T-cell (primary cell): ENCODE data around the gene MMRN2. TPM values are rescaled to one million over a fixed set of nuclear protein-coding genes. Genes with fewer than 3 reads are reported as not detected.
"Not testable (repeated sequence)": the region's sequence is repeated elsewhere in the genome, so short reads cannot be mapped to it uniquely, and the experiment has no call there.

ENCODE experiments used
- ATAC-seq, 4 experiments: fragments of 200-7000 bp in 3 of 4; fragments of 150-1000 bp in 1 of 4; cut with Tn5 transposase; replicated peaks in 1 of 4; 1 replicate in 3 of 4; 2 replicates in 1 of 4; pipeline ENCODE4 v1.10.0; 2021; ENCODE audit warnings: moderate library complexity in 3 of 4, mild to moderate bottlenecking in 2 of 4, moderate number of reproducible peaks in 1 of 4
- CTCF ChIA-PET, 2 donors: fragments of 300-600 bp; sonication (Branson Sonifier 250); formaldehyde crosslinking; loops; one replicate each; lab custom pipeline; 2022; ENCODE audit warnings: antibody characterized with exemption in 2 of 2; lab: Charles Lee
- POLR2A ChIA-PET, 2 donors: fragments of 300-600 bp; sonication (Branson Sonifier 250); formaldehyde crosslinking; loops; one replicate each; lab custom pipeline; 2022; ENCODE audit warnings: antibody characterized with exemption in 2 of 2; lab: Charles Lee
- DNase-seq, 35 experiments: peaks; one replicate each; pipeline versions ENCODE4 v3.0.0 to v3.0.0-alpha.2; 2013 to 2023
- H3K27ac ChIP-seq: one replicate; pipeline ENCODE4 v1.5.1; 2013; ENCODE audit warnings: low read length
- H3K27me3 ChIP-seq, 2 experiments: replicated peaks in 1 of 2; 1 replicate in 1 of 2; 2 replicates in 1 of 2; pipeline versions ENCODE4 v1.6.1 to v1.7.0; 2013; ENCODE audit warnings: low read length in 1 of 2, mixed read lengths in 1 of 2; ENCODE audit not compliant: control insufficient read depth in 2 of 2, insufficient read depth in 2 of 2; ENCODE audit errors: extremely low read depth in 1 of 2
- H3K36me3 ChIP-seq, 2 donors: 1 replicate in 1 of 2; 2 replicates in 1 of 2; pipeline versions ENCODE4 v1.6.1 to v1.7.0; 2013; ENCODE audit warnings: low read length in 1 of 2; ENCODE audit not compliant: control insufficient read depth in 2 of 2, insufficient read depth in 1 of 2; ENCODE audit errors: extremely low read depth in 1 of 2
- H3K4me1 ChIP-seq, 2 experiments: 1 replicate in 1 of 2; 2 replicates in 1 of 2; pipeline versions ENCODE4 v1.6.1 to v1.7.0; 2013; ENCODE audit warnings: low read length in 2 of 2, mixed read lengths in 1 of 2; ENCODE audit not compliant: insufficient read depth in 2 of 2, control insufficient read depth in 1 of 2; ENCODE audit errors: extremely low read depth in 1 of 2
- H3K4me3 ChIP-seq, 2 donors: 1 replicate in 1 of 2; 2 replicates in 1 of 2; pipeline versions ENCODE4 v1.5.1 to v1.7.0; 2013; ENCODE audit warnings: mild to moderate bottlenecking in 2 of 2, low read length in 1 of 2, moderate library complexity in 1 of 2; ENCODE audit not compliant: control insufficient read depth in 1 of 2; ENCODE audit errors: extremely low read depth in 1 of 2
- H3K9me3 ChIP-seq: 2 replicates; pipeline ENCODE4 v1.7.0; 2013
- H3K27ac Mint-ChIP-seq, 2 donors: one replicate each; pipeline ENCODE4 v1.8.0; 2020 to 2021; ENCODE audit warnings: mild to moderate bottlenecking in 2 of 2, mixed read lengths in 2 of 2
- H3K27me3 Mint-ChIP-seq, 2 donors: one replicate each; pipeline ENCODE4 v1.8.0; 2021 to 2022; ENCODE audit warnings: mixed read lengths in 2 of 2
- H3K36me3 Mint-ChIP-seq: one replicate; pipeline ENCODE4 v1.8.0; 2021; ENCODE audit warnings: mixed read lengths
- H3K4me1 Mint-ChIP-seq, 3 donors: one replicate each; pipeline ENCODE4 v1.8.0; 2020 to 2022; ENCODE audit warnings: mixed read lengths in 3 of 3, mild to moderate bottlenecking in 1 of 3
- H3K4me3 Mint-ChIP-seq, 3 donors: one replicate each; pipeline ENCODE4 v1.8.0; 2020 to 2022; ENCODE audit warnings: mild to moderate bottlenecking in 3 of 3, mixed read lengths in 3 of 3, moderate library complexity in 3 of 3
- H3K9me3 Mint-ChIP-seq, 3 donors: one replicate each; pipeline ENCODE4 v1.8.0; 2020 to 2022; ENCODE audit warnings: mixed read lengths in 3 of 3
- WGBS: methylation state at CpG from one replicate; pipeline ENCODE4 v1.1.5; 2013; ENCODE audit warnings: missing lambda C conversion rate; ENCODE audit not compliant: insufficient coverage; 5-methylcytosine and 5-hydroxymethylcytosine counted together
- total RNA-seq, 35 experiments: library from RNA in 6 of 35; stranded (reverse) in 6 of 35; fragments of 120-200 nt in 1 of 35; gene quantifications; one replicate each; pipeline versions ENCODE4 v1.2.1 to v1.2.4 and lab custom pipeline; 2013 to 2026

The MMRN2 gene, protein sequence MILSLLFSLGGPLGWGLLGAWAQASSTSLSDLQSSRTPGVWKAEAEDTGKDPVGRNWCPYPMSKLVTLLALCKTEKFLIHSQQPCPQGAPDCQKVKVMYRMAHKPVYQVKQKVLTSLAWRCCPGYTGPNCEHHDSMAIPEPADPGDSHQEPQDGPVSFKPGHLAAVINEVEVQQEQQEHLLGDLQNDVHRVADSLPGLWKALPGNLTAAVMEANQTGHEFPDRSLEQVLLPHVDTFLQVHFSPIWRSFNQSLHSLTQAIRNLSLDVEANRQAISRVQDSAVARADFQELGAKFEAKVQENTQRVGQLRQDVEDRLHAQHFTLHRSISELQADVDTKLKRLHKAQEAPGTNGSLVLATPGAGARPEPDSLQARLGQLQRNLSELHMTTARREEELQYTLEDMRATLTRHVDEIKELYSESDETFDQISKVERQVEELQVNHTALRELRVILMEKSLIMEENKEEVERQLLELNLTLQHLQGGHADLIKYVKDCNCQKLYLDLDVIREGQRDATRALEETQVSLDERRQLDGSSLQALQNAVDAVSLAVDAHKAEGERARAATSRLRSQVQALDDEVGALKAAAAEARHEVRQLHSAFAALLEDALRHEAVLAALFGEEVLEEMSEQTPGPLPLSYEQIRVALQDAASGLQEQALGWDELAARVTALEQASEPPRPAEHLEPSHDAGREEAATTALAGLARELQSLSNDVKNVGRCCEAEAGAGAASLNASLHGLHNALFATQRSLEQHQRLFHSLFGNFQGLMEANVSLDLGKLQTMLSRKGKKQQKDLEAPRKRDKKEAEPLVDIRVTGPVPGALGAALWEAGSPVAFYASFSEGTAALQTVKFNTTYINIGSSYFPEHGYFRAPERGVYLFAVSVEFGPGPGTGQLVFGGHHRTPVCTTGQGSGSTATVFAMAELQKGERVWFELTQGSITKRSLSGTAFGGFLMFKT
- total RNA-seq: under 1 TPM in 4 of 5 donors, not detected in 1; 0.09 to 0.96 (median 0.33) TPM
- 0.70 TPM for total RNA-seq (2013)
- 0 to 0.21 (median 0) reads per million in 29 experiments for total RNA-seq (lab: John Stamatoyannopoulos, UW)

DNA sequence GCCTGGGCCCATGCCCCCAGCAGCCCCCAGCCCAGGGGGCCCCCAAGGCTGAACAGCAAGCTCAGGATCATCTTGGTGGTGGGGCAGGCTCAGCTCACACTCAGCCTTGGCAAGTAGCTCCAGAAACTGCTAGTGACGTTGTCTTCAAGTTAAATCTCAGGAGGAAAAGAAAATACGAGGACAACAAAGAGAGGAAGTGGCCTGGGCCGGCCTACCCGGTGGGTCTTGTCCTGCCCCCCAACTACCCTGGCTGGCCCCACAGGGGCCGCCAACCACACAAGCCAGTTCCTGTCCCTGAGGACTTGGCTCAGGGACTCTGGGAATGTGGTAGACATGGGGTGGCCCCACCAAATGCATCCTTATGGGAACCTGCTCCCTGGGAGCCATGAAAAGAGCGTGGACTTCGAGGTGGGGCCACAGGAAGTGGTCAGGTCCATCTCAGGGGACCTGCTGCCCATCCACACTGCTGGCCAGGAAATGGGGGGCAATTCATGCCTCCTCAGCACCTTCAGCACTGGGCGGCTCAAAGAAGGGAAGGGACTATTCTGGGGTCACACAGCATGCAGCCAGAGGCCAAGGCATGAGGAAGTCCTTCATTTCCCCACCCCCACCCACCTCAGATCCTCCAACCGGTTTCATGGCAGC lies at the start of gene MMRN2:
MMRN2 (minus strand) TSS at position 145 of the 645 bp plus-strand sequence; CDS start at position 71, 74 bp downstream.
- WGBS: 58% methylated on average over 5 of the region's 9 CpGs
- H3K4me3 Mint-ChIP-seq: no peak within 1 kb of the TSS

DNA sequence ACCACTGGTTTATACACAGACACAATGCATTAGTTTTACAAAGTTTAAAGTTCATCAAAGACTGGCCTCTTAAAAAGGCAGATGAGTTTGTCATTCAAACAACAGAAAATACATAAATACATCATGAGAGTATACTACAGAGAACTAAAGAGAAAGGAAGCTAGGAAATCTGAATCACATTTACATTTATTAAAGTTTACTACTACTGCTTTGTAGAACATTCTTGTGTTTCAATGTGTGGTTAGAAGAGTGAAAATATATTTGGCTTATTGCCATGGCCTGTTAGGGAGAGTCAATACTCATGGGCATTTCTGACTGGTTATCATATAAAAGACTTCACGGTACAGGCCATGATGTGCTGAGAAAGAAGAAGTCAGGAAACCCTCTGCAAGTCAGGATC lies 49.7 kb upstream of the MMRN2 start:
- H3K36me3 ChIP-seq, H3K9me3 ChIP-seq, H3K4me1 Mint-ChIP-seq, ATAC-seq, POLR2A ChIA-PET, DNase-seq, H3K9me3 Mint-ChIP-seq, H3K27ac Mint-ChIP-seq, H3K27me3 ChIP-seq, H3K36me3 Mint-ChIP-seq, H3K4me3 ChIP-seq, H3K27me3 Mint-ChIP-seq, H3K27ac ChIP-seq, H3K4me1 ChIP-seq, H3K4me3 Mint-ChIP-seq: not testable (repeated sequence)
- CTCF ChIA-PET: interaction anchor here in 1 of 2 donors (0.6 kb wide), 1 partner anchor 74 kb away, joined by 3 read pairs; no protein-coding TSS in a partner anchor
- WGBS: no CpG with 5 or more reads among the region's 1 CpG

More for the DNA sequence above, at the start of gene MMRN2:
- H3K4me1 Mint-ChIP-seq: peaks cover 0 to 5% (median 0%) of the 10 kb centered on the region in 3 donors
- Histone ChIP-seq H3K4me3 (no peak within 1 kb of the TSS), H3K27me3 (peaks cover 0 to 31% of the 10 kb centered on the region in 2 experiments), H3K36me3 (no peaks in the 10 kb centered on the region), H3K9me3 (no peaks in the 10 kb centered on the region), H3K4me1 (peaks cover 6 to 35% of the 10 kb centered on the region in 2 experiments), H3K27ac (no peak within 1 kb of the TSS)
- ChIA-PET POLR2A (interaction anchor here in 1 of 2 donors (0.6 kb wide), 1 partner anchor 184 kb away, joined by 5 read pairs; no protein-coding TSS in a partner anchor), CTCF (interaction anchor here in 1 of 2 donors (0.6 to 0.7 kb wide), 2 partner anchors 9 to 19 kb away, joined by 4 read pairs; no protein-coding TSS in a partner anchor)
- no peaks in the 10 kb centered on the region for H3K27me3 Mint-ChIP-seq
- no peak for DNase-seq
- H3K36me3 Mint-ChIP-seq: no peaks in the 10 kb centered on the region
- no peak within 1 kb of the TSS for H3K27ac Mint-ChIP-seq
- H3K9me3 Mint-ChIP-seq: peaks cover 0 to 5% (median under 1%) of the 10 kb centered on the region in 3 donors
- no peak for ATAC-seq

DNA sequence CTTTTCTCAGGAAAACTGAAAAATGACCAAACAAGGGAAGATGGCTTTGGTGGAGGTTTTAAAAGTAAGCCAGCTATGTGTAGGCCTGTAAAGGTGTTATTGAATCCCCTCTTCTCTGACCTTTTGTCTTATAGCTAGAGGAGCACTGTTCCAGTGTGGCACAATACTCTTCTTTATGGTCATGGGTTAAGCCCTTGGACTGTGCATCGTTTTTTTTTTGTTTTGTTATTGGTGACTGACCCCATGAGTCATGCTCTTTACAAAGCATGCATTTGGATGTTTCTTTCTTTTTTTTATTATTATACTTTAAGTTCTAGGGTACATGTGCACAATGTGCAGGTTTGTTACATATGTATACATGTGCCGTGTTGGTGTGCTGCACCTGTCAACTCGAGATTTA lies 43.1 kb upstream of the MMRN2 start:
- no CpG with 5 or more reads among the region's 3 CpGs for WGBS
- H3K9me3 Mint-ChIP-seq: no peaks in the 10 kb centered on the region
- ChIA-PET POLR2A (no interaction called here), CTCF (no interaction called here)
- no peaks in the 10 kb centered on the region for H3K36me3 ChIP-seq
- no peak overlapping the region for H3K27ac ChIP-seq
- no peaks in the 10 kb centered on the region for H3K9me3 ChIP-seq
- ATAC-seq (no peak), DNase-seq (no peak)
- H3K27me3 ChIP-seq: no peaks in the 10 kb centered on the region
- H3K27me3 Mint-ChIP-seq: no peaks in the 10 kb centered on the region
- no peaks in the 10 kb centered on the region for H3K36me3 Mint-ChIP-seq
- H3K4me1 ChIP-seq: no peaks in the 10 kb centered on the region
- no peak overlapping the region for H3K4me3 ChIP-seq
- H3K4me3 Mint-ChIP-seq: no peak overlapping the region
- no peaks in the 10 kb centered on the region for H3K4me1 Mint-ChIP-seq
- H3K27ac Mint-ChIP-seq: no peak overlapping the region

DNA sequence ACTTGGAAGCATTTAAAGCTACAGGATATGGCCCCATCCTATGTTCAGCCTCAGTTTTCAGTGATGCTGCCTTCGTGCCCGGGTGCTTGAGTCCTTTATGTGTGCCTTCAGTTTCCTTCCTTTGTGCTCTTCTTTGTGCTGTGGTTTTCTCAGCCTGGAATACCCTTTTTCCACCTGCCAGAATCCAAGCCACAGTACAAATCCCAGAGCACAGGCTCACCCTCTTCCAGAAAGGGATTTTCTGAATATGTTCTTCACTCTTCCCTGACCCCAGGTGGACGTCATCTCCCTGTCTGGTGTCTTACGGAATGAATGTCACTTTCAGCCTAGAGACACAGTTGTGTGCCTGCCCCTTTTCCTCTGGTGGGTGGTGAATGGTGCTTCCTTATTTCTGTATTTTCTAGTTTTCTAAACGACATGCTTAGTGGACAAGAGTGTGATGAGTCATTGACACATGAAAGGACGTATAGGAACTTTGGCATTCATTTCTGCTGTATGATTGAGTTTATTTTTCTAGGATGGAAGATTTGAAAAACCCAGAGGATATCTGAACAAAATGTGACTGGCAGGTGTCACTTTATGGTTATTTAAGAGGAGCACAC lies 42.5 kb upstream of the MMRN2 start:
- H3K27ac Mint-ChIP-seq, H3K27me3 ChIP-seq, H3K4me1 ChIP-seq, H3K4me3 ChIP-seq, H3K9me3 Mint-ChIP-seq, H3K4me1 Mint-ChIP-seq, H3K4me3 Mint-ChIP-seq, POLR2A ChIA-PET, ATAC-seq, H3K9me3 ChIP-seq, DNase-seq, H3K27me3 Mint-ChIP-seq, H3K36me3 Mint-ChIP-seq, H3K27ac ChIP-seq, H3K36me3 ChIP-seq, CTCF ChIA-PET: not testable (repeated sequence)
- WGBS: 53% methylated on average over 2 of the region's 6 CpGs

DNA sequence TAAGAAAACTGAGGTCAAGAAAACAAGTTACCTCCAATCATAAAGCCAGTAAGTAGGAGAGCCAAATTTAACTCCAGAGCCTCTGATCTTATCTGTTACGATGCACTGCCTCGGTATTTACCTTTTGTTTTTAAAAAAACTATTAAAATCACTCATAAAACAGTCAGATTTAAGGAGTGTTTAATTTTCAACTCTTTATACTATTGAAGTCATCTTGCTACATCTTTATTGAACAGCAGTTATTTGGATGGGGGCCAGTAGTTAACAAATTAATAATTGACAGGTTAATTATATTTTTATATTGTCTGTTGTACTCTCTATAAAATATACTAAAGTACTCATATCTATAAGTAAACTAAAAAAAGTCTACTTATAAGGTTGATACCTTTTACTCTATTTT lies 35.5 kb upstream of the MMRN2 start:
- H3K27ac ChIP-seq: no peak overlapping the region
- H3K9me3 ChIP-seq: no peaks in the 10 kb centered on the region
- Mint-ChIP-seq H3K27ac (no peak overlapping the region), H3K27me3 (peaks cover 15 to 20% of the 10 kb centered on the region in 2 donors), H3K4me1 (no peaks in the 10 kb centered on the region), H3K36me3 (no peaks in the 10 kb centered on the region), H3K4me3 (no peak overlapping the region), H3K9me3 (no peaks in the 10 kb centered on the region)
- no peaks in the 10 kb centered on the region for H3K27me3 ChIP-seq
- DNase-seq (no peak), ATAC-seq (no peak)
- H3K36me3 ChIP-seq: no peaks in the 10 kb centered on the region
- no CpG with 5 or more reads among the region's 2 CpGs for WGBS
- ChIA-PET POLR2A (no interaction called here), CTCF (no interaction called here)
- no peak overlapping the region for H3K4me3 ChIP-seq
- no peaks in the 10 kb centered on the region for H3K4me1 ChIP-seq

DNA sequence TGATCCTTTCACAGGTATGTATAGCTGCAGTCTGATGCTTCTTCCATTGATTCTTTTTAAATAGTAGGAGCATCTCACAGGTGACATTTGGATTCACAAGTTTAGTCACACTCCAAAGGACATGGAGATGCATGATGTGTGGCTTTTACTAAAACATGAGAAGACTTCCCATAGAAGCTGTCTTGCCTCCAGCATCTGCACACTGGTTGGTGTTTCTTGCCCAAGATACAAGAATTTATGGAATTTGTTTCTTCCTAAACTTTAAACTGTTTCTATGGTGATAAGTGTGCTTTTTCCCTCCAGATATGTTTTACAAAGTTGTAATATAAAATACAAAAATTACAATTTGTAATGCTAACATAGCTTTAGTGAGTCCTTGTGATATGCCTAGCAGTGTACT lies 35.0 kb upstream of the MMRN2 start:
- Histone ChIP-seq H3K27ac (no peak overlapping the region), H3K4me3 (no peak overlapping the region), H3K4me1 (no peaks in the 10 kb centered on the region), H3K27me3 (no peaks in the 10 kb centered on the region), H3K9me3 (no peaks in the 10 kb centered on the region), H3K36me3 (no peaks in the 10 kb centered on the region)
- H3K27me3 Mint-ChIP-seq: peaks cover 20% of the 10 kb centered on the region in 2 donors
- no peak for ATAC-seq
- H3K27ac Mint-ChIP-seq: no peak overlapping the region
- H3K9me3 Mint-ChIP-seq: no peaks in the 10 kb centered on the region
- no peaks in the 10 kb centered on the region for H3K4me1 Mint-ChIP-seq
- H3K36me3 Mint-ChIP-seq: no peaks in the 10 kb centered on the region
- ChIA-PET POLR2A (no interaction called here), CTCF (no interaction called here)
- no peak for DNase-seq
- H3K4me3 Mint-ChIP-seq: no peak overlapping the region
